22Rv1 (cell line): ENCODE data around the gene CACNA1C.

Experiments
- ZFX ChIP-seq: fragments of 450-650 bp; IDR thresholded peaks from 2 replicates; pipeline ENCODE4 v1.6.1; 2017; ENCODE audit warnings: antibody characterized with exemption, borderline replicate concordance
- TF ChIP-seq, protein P1 (sequence below): fragments of 450-650 bp; IDR thresholded peaks from 2 replicates; pipeline ENCODE4 v1.5.1; 2017; ENCODE audit warnings: mild to moderate bottlenecking

DNA sequence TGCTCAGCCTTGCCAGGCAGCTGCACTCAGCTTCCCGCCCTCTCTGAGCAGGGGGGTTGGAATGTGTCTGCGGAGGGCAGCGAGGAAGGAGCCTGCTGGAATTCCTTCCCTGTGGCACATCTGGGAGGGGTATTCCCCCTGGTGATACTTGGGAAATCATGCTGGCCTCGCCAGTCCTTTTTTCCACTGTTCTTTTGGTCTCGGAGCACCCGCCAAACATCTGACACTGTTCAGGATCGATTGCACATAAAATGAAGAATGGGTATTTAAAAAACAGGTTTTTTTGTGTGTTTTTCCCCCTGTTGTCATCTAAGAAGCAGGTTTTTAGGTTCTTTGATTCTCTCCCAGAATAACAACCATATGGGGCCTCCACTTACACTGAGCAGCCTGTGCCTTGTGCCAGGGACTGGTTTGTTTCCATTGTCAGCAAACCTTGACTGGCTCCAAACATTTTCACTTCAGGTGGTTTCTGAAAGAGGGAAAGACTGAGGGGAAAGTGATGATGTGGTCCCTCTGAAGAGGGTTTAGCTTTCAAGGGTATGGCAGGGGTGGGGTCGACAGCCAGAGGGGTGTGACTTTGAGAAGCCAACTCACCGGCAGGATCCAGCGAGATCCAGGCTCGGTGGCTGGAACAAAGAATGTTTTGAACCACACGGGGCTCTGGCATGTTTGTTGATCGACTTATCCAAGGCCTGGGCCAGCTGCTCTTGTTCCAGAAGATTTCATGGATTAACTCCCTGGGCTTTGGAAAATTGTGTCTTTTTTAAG, 215.1 kb downstream of the CACNA1C start:
- TF ChIP-seq, protein P1, sequence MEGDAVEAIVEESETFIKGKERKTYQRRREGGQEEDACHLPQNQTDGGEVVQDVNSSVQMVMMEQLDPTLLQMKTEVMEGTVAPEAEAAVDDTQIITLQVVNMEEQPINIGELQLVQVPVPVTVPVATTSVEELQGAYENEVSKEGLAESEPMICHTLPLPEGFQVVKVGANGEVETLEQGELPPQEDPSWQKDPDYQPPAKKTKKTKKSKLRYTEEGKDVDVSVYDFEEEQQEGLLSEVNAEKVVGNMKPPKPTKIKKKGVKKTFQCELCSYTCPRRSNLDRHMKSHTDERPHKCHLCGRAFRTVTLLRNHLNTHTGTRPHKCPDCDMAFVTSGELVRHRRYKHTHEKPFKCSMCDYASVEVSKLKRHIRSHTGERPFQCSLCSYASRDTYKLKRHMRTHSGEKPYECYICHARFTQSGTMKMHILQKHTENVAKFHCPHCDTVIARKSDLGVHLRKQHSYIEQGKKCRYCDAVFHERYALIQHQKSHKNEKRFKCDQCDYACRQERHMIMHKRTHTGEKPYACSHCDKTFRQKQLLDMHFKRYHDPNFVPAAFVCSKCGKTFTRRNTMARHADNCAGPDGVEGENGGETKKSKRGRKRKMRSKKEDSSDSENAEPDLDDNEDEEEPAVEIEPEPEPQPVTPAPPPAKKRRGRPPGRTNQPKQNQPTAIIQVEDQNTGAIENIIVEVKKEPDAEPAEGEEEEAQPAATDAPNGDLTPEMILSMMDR, result no peak
- no peak for TF ChIP-seq ZFX
